KMS-11 (cell line): ENCODE data around the gene PIGO.

ENCODE experiments used
- H2AFZ ChIP-seq: fragments of 200-600 bp; sonication (generic); 2 replicates; pipeline ENCODE4 v1.6.1; 2016; ENCODE audit warnings: antibody characterized with exemption, mixed run types, low read depth
- H3K27ac ChIP-seq: fragments of 200-600 bp; sonication (generic); 2 replicates; pipeline ENCODE4 v1.6.1; 2016; ENCODE audit warnings: mild to moderate bottlenecking, mixed run types
- H3K27me3 ChIP-seq: fragments of 200-600 bp; sonication (generic); 2 replicates; pipeline ENCODE4 v1.6.1; 2017; ENCODE audit warnings: mild to moderate bottlenecking, low read depth, mixed run types, moderate library complexity; ENCODE audit not compliant: insufficient read depth
- H3K36me3 ChIP-seq: fragments of 200-600 bp; sonication (generic); 2 replicates; pipeline ENCODE4 v1.6.1; 2017; ENCODE audit warnings: mild to moderate bottlenecking, mixed run types; ENCODE audit not compliant: insufficient read depth
- H3K4me1 ChIP-seq: fragments of 200-600 bp; sonication (generic); 2 replicates; pipeline ENCODE4 v1.6.1; 2016; ENCODE audit warnings: mild to moderate bottlenecking, low read depth, mixed run types; ENCODE audit not compliant: poor library complexity, severe bottlenecking
- H3K4me2 ChIP-seq: fragments of 200-600 bp; sonication (generic); 2 replicates; pipeline ENCODE4 v1.7.0; 2016; ENCODE audit warnings: mild to moderate bottlenecking, mixed run types
- H3K4me3 ChIP-seq: fragments of 200-600 bp; sonication (generic); IDR thresholded peaks from 2 replicates; pipeline ENCODE4 v1.6.1; 2017; ENCODE audit warnings: low read depth, low read length, mixed read lengths; ENCODE audit not compliant: insufficient read depth
- H3K79me2 ChIP-seq: fragments of 200-600 bp; sonication (generic); 2 replicates; pipeline ENCODE4 v1.6.1; 2016; ENCODE audit warnings: low read depth, mixed run types; ENCODE audit not compliant: insufficient read depth
- H3K9ac ChIP-seq: fragments of 200-600 bp; sonication (generic); 2 replicates; pipeline ENCODE4 v1.6.1; 2016; ENCODE audit warnings: mild to moderate bottlenecking, mixed run types
- H4K20me1 ChIP-seq: fragments of 200-600 bp; sonication (generic); 2 replicates; pipeline ENCODE4 v1.6.1; 2016; ENCODE audit warnings: mild to moderate bottlenecking, mixed run types; ENCODE audit not compliant: insufficient read depth
- CTCF ChIP-seq: fragments of 200-600 bp; sonication (generic); conservative IDR thresholded peaks from 2 replicates; pipeline ENCODE4 v1.6.1; 2017; ENCODE audit warnings: low read depth, mild to moderate bottlenecking, antibody characterized with exemption, low read length, moderate library complexity, mixed read lengths

Gene PIGO

DNA sequence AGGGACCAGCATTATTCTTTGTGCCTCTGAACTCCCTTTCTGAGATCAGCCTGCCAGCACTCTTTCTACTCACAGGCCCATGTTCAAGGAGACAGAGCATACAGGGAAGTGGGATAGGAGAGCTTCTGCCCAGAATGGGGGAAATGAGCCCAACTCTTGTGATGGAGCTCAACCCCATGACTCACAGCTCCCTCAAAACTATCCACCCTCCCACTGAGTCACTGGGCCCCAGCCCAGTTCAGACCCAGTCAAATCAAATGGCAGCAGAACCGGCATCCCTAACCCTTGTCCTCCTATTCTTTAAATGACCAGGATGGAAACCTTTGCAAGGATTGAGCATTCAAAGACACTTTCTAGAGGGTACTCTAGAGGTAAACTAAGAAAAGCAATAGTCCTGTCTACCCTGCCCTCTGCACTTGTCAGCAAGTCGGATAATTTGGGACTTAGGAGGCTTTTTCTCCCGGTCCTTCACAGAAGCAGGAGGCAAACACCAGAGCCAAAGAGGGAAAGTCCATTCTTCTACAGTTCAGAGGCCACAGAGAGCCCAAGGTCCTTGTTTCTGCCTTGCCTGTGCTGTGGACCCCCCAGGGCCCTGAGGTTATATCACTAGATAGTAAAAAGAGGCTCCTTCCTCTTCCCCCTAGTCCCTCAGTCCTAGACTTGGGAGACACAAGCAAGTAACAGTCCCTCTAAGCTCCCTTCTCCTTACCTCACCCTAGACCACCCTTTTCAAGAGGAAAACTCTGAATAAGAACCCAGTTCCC, 16.0 kb upstream of the PIGO start:
- peak overlapping the region; percentile 33; the same call in 1 of the 2 replicates for H3K4me2 ChIP-seq
- H3K9ac ChIP-seq: no peak overlapping the region
- H2AFZ ChIP-seq: peak overlapping the region; percentile 9; the same call in 1 of the 2 replicates
- no peaks in the 10 kb centered on the region for H4K20me1 ChIP-seq
- H3K4me1 ChIP-seq: peaks cover 45% of the 10 kb centered on the region
- no peak overlapping the region for H3K27ac ChIP-seq
- H3K36me3 ChIP-seq: no peaks in the 10 kb centered on the region
- H3K79me2 ChIP-seq: no peaks in the 10 kb centered on the region
- no peak overlapping the region for H3K4me3 ChIP-seq
- H3K27me3 ChIP-seq: no peaks in the 10 kb centered on the region
- TF ChIP-seq CTCF: no peak

DNA sequence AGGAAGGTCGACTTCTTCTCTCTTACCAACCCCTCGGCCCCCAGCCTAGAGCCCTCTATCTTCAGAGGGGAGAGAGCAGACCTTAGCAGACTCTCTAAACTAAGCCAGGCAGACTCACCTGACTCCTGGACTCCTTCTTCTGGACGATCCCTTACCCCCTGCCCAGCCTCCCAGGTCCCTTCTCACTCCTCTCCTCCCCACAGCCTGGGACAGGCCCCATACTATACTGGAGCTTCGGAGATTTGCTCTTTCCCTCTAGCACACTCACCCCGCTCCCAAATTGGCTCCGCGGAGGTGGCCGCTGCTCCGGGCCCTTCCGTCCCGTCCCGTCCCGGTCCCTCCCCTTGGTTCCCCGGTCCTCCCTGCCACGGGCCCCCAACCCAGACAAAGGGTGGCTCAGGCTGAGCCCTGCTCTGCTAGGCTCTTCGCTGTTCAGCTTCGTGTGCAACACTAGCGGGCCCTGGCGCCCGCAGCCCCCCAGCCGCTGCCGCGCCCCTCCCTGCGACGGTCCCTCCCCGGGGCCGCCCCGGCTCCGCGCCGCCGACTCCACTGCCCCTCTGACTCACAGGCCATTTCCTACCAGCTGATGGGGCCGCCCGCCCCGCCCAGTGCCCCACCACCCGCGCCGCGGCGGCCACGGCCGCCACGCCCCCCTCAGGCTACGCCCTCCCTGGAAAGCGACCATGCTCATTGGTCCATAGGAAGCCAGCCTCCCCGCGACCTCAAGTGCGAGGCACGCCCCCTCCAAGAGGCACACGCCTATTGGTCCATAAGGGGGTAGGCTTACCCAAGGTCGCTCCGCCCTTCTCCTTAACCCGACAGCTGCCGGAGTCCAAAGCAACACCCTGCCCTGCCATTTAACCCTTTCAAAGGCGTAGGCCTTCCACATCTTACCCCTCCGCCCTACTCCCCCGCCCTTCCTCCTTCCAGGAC, 14.9 kb upstream of the PIGO start:
- Histone ChIP-seq H3K79me2 (no peaks in the 10 kb centered on the region), H3K27ac (no peak overlapping the region), H3K4me1 (peaks cover 40% of the 10 kb centered on the region), H2AFZ (peak overlapping the region; percentile 35), H3K36me3 (no peaks in the 10 kb centered on the region), H3K4me2 (peak overlapping the region; percentile 89), H3K9ac (no peak overlapping the region), H4K20me1 (no peaks in the 10 kb centered on the region), H3K4me3 (no peak overlapping the region), H3K27me3 (no peaks in the 10 kb centered on the region)
- no peak for TF ChIP-seq CTCF

DNA sequence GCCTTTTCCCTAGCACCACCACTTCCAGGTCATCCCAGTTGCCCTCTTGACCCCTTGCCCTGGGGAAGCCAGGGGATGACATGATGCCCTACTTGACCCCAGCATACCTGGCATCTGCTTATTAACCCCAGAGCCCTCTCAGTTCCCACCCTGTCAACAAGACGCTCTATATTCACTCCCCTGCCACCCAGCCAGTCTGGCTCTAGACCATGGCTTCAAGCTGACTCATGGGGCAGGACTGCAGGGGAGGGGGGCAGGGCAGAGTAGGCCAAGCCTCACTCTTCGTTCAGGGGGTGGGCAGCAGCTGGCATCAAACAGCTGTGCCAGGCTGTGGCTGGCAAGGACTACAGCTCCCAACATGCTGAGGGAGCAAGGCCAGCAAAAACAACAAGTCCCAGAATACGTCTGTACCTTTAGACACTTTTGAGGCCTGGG, 14.0 kb upstream of the PIGO start:
- Histone ChIP-seq H3K27me3 (no peaks in the 10 kb centered on the region), H3K27ac (no peak overlapping the region), H3K4me2 (no peak overlapping the region), H3K4me1 (peaks cover 40% of the 10 kb centered on the region), H3K9ac (no peak overlapping the region), H4K20me1 (no peaks in the 10 kb centered on the region), H3K36me3 (no peaks in the 10 kb centered on the region), H2AFZ (no peak overlapping the region), H3K4me3 (no peak overlapping the region), H3K79me2 (no peaks in the 10 kb centered on the region)
- no peak for TF ChIP-seq CTCF

- H3K27me3 ChIP-seq: no peaks in the 10 kb centered on the region
- H2AFZ ChIP-seq: no peak overlapping the region
- no peak overlapping the region for H3K4me2 ChIP-seq
- H3K9ac ChIP-seq: no peak overlapping the region
- no peak overlapping the region for H3K4me3 ChIP-seq
- H3K36me3 ChIP-seq: no peaks in the 10 kb centered on the region
- TF ChIP-seq CTCF: no peak
- H3K79me2 ChIP-seq: no peaks in the 10 kb centered on the region
- no peaks in the 10 kb centered on the region for H4K20me1 ChIP-seq
- H3K27ac ChIP-seq: no peak overlapping the region
- peaks cover 31% of the 10 kb centered on the region for H3K4me1 ChIP-seq
These were observed 12.7 kb upstream of the PIGO start for GRCh38 chr9:35108946-35109575.
